Kidney epithelial cell (primary cell): Measurements from ENCODE around the gene E2F6. TPM values are rescaled to one million over a fixed set of nuclear protein-coding genes. Genes with fewer than 3 reads are reported as not detected.
"Not testable (repeated sequence)": the region's sequence is repeated elsewhere in the genome, so short reads cannot be mapped to it uniquely, and the experiment has no call there.

Experiments
- DNase-seq: peaks from one replicate; pipeline ENCODE4 v3.0.0-alpha.2; 2010; ENCODE audit warnings: low read depth
- H3K27me3 ChIP-seq: 2 replicates; pipeline ENCODE4 v1.6.0; 2011; ENCODE audit warnings: low read length; ENCODE audit not compliant: control insufficient read depth, insufficient read depth
- H3K36me3 ChIP-seq: 2 replicates; pipeline ENCODE4 v1.5.1; 2011; ENCODE audit warnings: low read length; ENCODE audit not compliant: control insufficient read depth, insufficient read depth
- H3K4me3 ChIP-seq: 2 replicates; pipeline ENCODE4 v1.5.1; 2011; ENCODE audit warnings: low read depth, mild to moderate bottlenecking, control low read depth, low read length
- total RNA-seq: library from RNA; depleted of rRNA; stranded (reverse); fragments of >200 nt; gene quantifications from 2 replicates; pipeline ENCODE4 v1.2.3, GENCODE V29; 2015
- TF ChIP-seq, protein P1 (sequence below): IDR thresholded peaks from 2 replicates; pipeline ENCODE4 v1.5.1; 2011; ENCODE audit warnings: mild to moderate bottlenecking, moderate library complexity, low read length, control low read depth, inconsistent platforms; ENCODE audit not compliant: insufficient read depth, poor library complexity, severe bottlenecking

Gene E2F6
- total RNA-seq, 1 donor from 2014 or later, result 15.0 TPM

DNA sequence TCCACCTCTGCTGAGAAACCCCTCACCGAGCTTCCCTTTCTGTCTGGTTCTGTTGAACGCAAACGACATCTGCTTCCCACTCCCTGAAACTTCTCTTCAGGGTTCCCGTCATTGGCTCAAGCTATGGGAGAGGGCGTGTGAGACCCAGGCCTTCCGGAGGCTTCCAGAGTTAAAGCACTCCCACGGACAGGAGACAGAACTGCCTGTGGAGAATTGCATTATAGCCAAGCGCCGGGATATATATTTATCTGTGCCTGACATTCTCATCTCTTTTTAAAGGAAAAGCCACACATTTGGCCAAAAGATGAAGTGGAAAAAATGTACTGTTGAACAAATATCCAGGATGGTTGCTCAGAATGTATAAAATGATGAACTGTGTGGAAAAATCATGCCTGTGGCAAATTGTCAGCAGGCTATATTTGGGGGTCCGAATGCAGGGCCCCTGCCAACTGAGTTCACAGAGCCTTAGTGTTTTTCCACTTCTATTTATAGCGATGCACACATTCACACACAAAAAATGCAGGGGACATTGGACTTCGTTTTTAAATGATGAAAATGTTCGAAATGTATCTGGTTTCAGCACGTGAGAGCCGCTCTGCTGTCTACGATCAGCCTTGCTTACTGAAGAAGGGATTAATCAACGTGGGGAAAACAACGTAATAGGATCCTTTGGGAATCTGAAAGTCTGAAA lies 59.5 kb downstream of the E2F6 start:
- TF ChIP-seq, protein P1, sequence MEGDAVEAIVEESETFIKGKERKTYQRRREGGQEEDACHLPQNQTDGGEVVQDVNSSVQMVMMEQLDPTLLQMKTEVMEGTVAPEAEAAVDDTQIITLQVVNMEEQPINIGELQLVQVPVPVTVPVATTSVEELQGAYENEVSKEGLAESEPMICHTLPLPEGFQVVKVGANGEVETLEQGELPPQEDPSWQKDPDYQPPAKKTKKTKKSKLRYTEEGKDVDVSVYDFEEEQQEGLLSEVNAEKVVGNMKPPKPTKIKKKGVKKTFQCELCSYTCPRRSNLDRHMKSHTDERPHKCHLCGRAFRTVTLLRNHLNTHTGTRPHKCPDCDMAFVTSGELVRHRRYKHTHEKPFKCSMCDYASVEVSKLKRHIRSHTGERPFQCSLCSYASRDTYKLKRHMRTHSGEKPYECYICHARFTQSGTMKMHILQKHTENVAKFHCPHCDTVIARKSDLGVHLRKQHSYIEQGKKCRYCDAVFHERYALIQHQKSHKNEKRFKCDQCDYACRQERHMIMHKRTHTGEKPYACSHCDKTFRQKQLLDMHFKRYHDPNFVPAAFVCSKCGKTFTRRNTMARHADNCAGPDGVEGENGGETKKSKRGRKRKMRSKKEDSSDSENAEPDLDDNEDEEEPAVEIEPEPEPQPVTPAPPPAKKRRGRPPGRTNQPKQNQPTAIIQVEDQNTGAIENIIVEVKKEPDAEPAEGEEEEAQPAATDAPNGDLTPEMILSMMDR, result no peak
- Histone ChIP-seq H3K36me3 (no peaks in the 10 kb centered on the region), H3K27me3 (no peaks in the 10 kb centered on the region), H3K4me3 (no peak overlapping the region)
- no peak for DNase-seq

- TF ChIP-seq, protein P1, result no peak
- DNase-seq, result no peak
- Histone ChIP-seq H3K4me3 (no peak overlapping the region), H3K27me3 (no peaks in the 10 kb centered on the region), H3K36me3 (no peaks in the 10 kb centered on the region)
These were observed 60.2 kb downstream of the E2F6 start for GRCh38 chr2:11405599-11406266.

GRCh38 chr2:11405074-11405406 lies 60.9 kb downstream of the E2F6 start:
- DNase-seq, H3K27me3 ChIP-seq, H3K4me3 ChIP-seq, H3K36me3 ChIP-seq: not testable (repeated sequence)

GRCh38 chr2:11404376-11405073 lies 61.4 kb downstream of the E2F6 start:
- Histone ChIP-seq H3K27me3 (no peaks in the 10 kb centered on the region), H3K4me3 (no peak overlapping the region), H3K36me3 (no peaks in the 10 kb centered on the region)
- DNase-seq, result no peak
- TF ChIP-seq, protein P1, result no peak

DNA sequence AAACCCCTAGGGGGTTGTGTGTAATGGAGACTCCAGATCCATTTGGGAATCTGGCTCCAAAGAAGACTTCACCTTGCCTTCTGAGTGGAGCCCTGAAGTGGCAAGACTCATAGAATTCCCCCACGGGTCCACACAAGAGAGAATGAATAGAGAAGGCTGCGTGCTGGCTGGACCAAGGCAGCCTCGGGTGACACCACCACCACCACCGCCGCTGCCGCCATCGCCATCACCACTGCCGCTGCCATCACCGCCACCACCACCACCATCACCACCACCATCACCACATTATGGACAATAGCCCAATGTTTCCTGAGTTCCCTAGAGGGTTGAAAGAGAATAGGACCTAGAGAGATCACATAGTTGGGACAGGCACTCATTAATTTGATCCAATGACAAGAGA lies 63.5 kb downstream of the E2F6 start:
- Histone ChIP-seq H3K4me3 (no peak overlapping the region), H3K27me3 (no peaks in the 10 kb centered on the region), H3K36me3 (no peaks in the 10 kb centered on the region)
- TF ChIP-seq, protein P1, result no peak
- no peak for DNase-seq

DNA sequence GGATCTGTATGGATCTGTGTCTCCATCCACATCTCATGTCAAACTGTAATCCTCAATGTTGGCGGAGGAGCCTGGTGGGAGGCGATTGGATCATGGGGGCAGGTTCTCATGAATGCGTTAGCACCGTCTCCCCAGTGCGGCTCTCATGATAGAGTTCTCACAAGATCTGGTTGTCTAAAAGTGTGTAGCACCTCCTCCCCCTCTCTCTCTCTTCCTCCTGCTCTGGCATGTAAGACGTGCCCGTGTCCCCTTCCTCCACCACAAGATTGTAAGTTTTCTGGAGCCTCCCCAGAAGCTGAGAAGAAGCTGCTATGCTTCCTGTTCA lies 66.6 kb downstream of the E2F6 start:
- Histone ChIP-seq H3K36me3 (no peaks in the 10 kb centered on the region), H3K4me3 (no peak overlapping the region), H3K27me3 (no peaks in the 10 kb centered on the region)
- TF ChIP-seq, protein P1, result no peak
- DNase-seq, result no peak
